GM19438 (cell line): Measurements from ENCODE around the gene RDH11.
"Not testable (repeated sequence)": the region's sequence is repeated elsewhere in the genome, so short reads cannot be mapped to it uniquely, and the experiment has no call there.

ENCODE experiments used
- ATAC-seq: cut with Tn5 transposase; IDR thresholded peaks from one replicate; pipeline ENCODE4 v1.9.1; 2021; ENCODE audit warnings: low read depth; ENCODE audit not compliant: unreplicated experiment

The RDH11 gene

GRCh38 chr14:67695394-67695949 lies at the start of gene RDH11:
RDH11 (minus strand) TSS chr14:67695764; CDS start chr14:67695703, 61 bp downstream.
- ATAC-seq: peak; percentile 82

GRCh38 chr14:67744046-67744445 lies 48.5 kb upstream of the RDH11 start:
- ATAC-seq: no peak

- no peak for ATAC-seq
These were observed 43.4 kb upstream of the RDH11 start for GRCh38 chr14:67738740-67739504.

GRCh38 chr14:67736771-67737170 lies 41.2 kb upstream of the RDH11 start:
- ATAC-seq: no peak

GRCh38 chr14:67735336-67736147 lies 40.0 kb upstream of the RDH11 start:
- no peak for ATAC-seq

GRCh38 chr14:67734675-67735074 lies 39.1 kb upstream of the RDH11 start:
- ATAC-seq: no peak

GRCh38 chr14:67733616-67734015 lies 38.1 kb upstream of the RDH11 start:
- ATAC-seq: no peak

- no peak for ATAC-seq
These were observed 33.7 kb upstream of the RDH11 start for GRCh38 chr14:67729072-67729885.

- ATAC-seq: no peak
These were observed 32.7 kb upstream of the RDH11 start for GRCh38 chr14:67728258-67728657.

GRCh38 chr14:67727361-67727760 lies 31.8 kb upstream of the RDH11 start:
- ATAC-seq: no peak

- ATAC-seq: no peak
These were observed 29.6 kb upstream of the RDH11 start for GRCh38 chr14:67725171-67725570.

GRCh38 chr14:67722293-67722692 lies 26.7 kb upstream of the RDH11 start:
- no peak for ATAC-seq

- ATAC-seq: no peak
These were observed 26.3 kb upstream of the RDH11 start for GRCh38 chr14:67721875-67722274.

- no peak for ATAC-seq
These were observed 24.3 kb upstream of the RDH11 start for GRCh38 chr14:67719866-67720265.

GRCh38 chr14:67719385-67719784 lies 23.8 kb upstream of the RDH11 start:
- ATAC-seq: not testable (repeated sequence)

- no peak for ATAC-seq
These were observed 22.7 kb upstream of the RDH11 start for GRCh38 chr14:67718265-67718664.

- ATAC-seq: no peak
These were observed 21.5 kb upstream of the RDH11 start for GRCh38 chr14:67717048-67717447.

- ATAC-seq: no peak
These were observed 14.6 kb upstream of the RDH11 start for GRCh38 chr14:67710209-67710608.

GRCh38 chr14:67709796-67710195 lies 14.2 kb upstream of the RDH11 start:
- not testable (repeated sequence) for ATAC-seq

- not testable (repeated sequence) for ATAC-seq
These were observed 13.8 kb upstream of the RDH11 start for GRCh38 chr14:67709346-67709745.

GRCh38 chr14:67705211-67705610 lies 9.6 kb upstream of the RDH11 start:
- no peak for ATAC-seq
